Neural crest cell (in vitro differentiated cells): ENCODE results near the gene PLD5. TPM values are rescaled to one million over a fixed set of nuclear protein-coding genes. Genes with fewer than 3 reads are reported as not detected.
"Not testable (repeated sequence)": the region's sequence is repeated elsewhere in the genome, so short reads cannot be mapped to it uniquely, and the experiment has no call there.

Experiments
- DNase-seq: peaks from one replicate; pipeline ENCODE4 v3.0.0; 2021; ENCODE audit warnings: low read depth, mixed read lengths, low spot score
- H3K27ac Mint-ChIP-seq: one replicate; pipeline ENCODE4 v1.8.0; 2021; ENCODE audit warnings: mild to moderate bottlenecking, mixed read lengths; ENCODE audit not compliant: unreplicated experiment
- H3K27me3 Mint-ChIP-seq: 2 replicates; pipeline ENCODE4 v1.8.0; 2021; ENCODE audit warnings: low read depth, mild to moderate bottlenecking, mixed read lengths
- H3K36me3 Mint-ChIP-seq: 2 replicates; pipeline ENCODE4 v1.8.0; 2021; ENCODE audit warnings: low read depth, mild to moderate bottlenecking, mixed read lengths
- H3K4me1 Mint-ChIP-seq: 2 replicates; pipeline ENCODE4 v1.8.0; 2021; ENCODE audit warnings: mixed read lengths
- H3K4me3 Mint-ChIP-seq: one replicate; pipeline ENCODE4 v1.8.0; 2021; ENCODE audit warnings: mild to moderate bottlenecking, mixed read lengths
- H3K9me3 Mint-ChIP-seq: 2 replicates; pipeline ENCODE4 v1.8.0; 2021; ENCODE audit warnings: mixed read lengths
- total RNA-seq: library from RNA; stranded (reverse); gene quantifications from 2 replicates; pipeline ENCODE4 v1.2.1, GENCODE V29; 2021
- TF ChIP-seq, protein P1 (sequence below): fragments of 200-600 bp; sonication (generic); conservative IDR thresholded peaks from 2 replicates; pipeline ENCODE4 v1.5.0; 2021; ENCODE audit warnings: antibody characterized with exemption, mild to moderate bottlenecking

PLD5 gene
- total RNA-seq, 1 donor from 2014 or later: 1.1 TPM

GRCh38 chr1:242065813-242066212, 458.7 kb downstream of the PLD5 start:
- H3K27me3 Mint-ChIP-seq: no peaks in the 10 kb centered on the region
- no peak overlapping the region for H3K27ac Mint-ChIP-seq
- H3K9me3 Mint-ChIP-seq: no peaks in the 10 kb centered on the region
- no peaks in the 10 kb centered on the region for H3K4me1 Mint-ChIP-seq
- DNase-seq: no peak
- no peaks in the 10 kb centered on the region for H3K36me3 Mint-ChIP-seq
- TF ChIP-seq, protein P1, sequence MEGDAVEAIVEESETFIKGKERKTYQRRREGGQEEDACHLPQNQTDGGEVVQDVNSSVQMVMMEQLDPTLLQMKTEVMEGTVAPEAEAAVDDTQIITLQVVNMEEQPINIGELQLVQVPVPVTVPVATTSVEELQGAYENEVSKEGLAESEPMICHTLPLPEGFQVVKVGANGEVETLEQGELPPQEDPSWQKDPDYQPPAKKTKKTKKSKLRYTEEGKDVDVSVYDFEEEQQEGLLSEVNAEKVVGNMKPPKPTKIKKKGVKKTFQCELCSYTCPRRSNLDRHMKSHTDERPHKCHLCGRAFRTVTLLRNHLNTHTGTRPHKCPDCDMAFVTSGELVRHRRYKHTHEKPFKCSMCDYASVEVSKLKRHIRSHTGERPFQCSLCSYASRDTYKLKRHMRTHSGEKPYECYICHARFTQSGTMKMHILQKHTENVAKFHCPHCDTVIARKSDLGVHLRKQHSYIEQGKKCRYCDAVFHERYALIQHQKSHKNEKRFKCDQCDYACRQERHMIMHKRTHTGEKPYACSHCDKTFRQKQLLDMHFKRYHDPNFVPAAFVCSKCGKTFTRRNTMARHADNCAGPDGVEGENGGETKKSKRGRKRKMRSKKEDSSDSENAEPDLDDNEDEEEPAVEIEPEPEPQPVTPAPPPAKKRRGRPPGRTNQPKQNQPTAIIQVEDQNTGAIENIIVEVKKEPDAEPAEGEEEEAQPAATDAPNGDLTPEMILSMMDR: no peak
- no peak overlapping the region for H3K4me3 Mint-ChIP-seq

DNA sequence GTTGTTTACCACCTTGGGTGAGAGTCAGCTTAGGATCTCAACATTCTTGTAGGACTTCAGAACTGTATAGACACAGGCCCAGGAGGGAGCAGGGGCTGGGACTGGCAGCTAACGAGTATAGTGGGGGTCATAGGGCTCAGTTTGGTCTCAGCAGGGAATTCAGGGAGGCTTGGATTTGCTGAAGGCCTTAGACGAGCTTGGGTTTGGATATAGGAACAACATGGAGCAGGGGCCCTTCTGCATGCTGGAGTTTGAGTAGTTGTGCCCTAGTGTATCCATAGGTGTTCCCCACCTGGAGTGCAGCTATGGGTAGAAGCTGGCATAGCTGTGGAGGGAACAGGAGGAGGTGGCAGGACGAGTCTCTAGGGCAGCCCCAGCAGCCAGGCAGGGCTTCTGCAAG, 462.2 kb downstream of the PLD5 start:
- Mint-ChIP-seq H3K4me3 (no peak overlapping the region), H3K27ac (no peak overlapping the region), H3K4me1 (no peaks in the 10 kb centered on the region), H3K9me3 (no peaks in the 10 kb centered on the region), H3K27me3 (no peaks in the 10 kb centered on the region), H3K36me3 (no peaks in the 10 kb centered on the region)
- DNase-seq: no peak
- TF ChIP-seq, protein P1: no peak

GRCh38 chr1:242059976-242060375, 464.5 kb downstream of the PLD5 start:
- DNase-seq: no peak
- Mint-ChIP-seq H3K4me3 (no peak overlapping the region), H3K27me3 (no peaks in the 10 kb centered on the region), H3K4me1 (no peaks in the 10 kb centered on the region), H3K36me3 (no peaks in the 10 kb centered on the region), H3K9me3 (no peaks in the 10 kb centered on the region), H3K27ac (peak overlapping the region; percentile 13)
- TF ChIP-seq, protein P1: no peak

- H3K4me3 Mint-ChIP-seq, H3K9me3 Mint-ChIP-seq, H3K27me3 Mint-ChIP-seq, DNase-seq, H3K4me1 Mint-ChIP-seq, H3K36me3 Mint-ChIP-seq, H3K27ac Mint-ChIP-seq: not testable (repeated sequence)
These were observed 465.9 kb downstream of the PLD5 start for GRCh38 chr1:242058582-242058981.

GRCh38 chr1:242058181-242058580, 466.3 kb downstream of the PLD5 start:
- not testable (repeated sequence) for H3K9me3 Mint-ChIP-seq, H3K27ac Mint-ChIP-seq, DNase-seq, H3K4me3 Mint-ChIP-seq, H3K36me3 Mint-ChIP-seq, H3K27me3 Mint-ChIP-seq, H3K4me1 Mint-ChIP-seq

DNA sequence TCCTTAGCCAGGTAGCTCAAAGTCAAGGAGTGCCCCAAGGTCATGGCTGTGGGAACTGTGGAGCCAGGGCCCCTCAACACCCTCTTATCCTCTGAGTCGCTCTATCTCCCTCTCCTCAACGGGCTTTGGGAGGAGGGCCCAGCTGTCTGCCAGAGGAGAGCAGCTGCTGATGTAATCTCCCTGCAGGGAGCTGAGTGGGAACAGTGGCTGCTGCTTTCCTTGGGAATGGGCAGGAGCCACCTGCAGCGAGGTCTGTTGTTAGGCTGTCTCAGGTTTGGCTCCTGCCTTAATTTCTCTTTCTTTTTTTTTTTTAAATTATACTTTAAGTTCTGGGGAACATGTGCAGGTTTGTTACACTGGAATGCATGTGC, 466.8 kb downstream of the PLD5 start:
- Mint-ChIP-seq H3K27ac (no peak overlapping the region), H3K36me3 (no peaks in the 10 kb centered on the region), H3K27me3 (no peaks in the 10 kb centered on the region), H3K4me1 (no peaks in the 10 kb centered on the region), H3K4me3 (no peak overlapping the region), H3K9me3 (no peaks in the 10 kb centered on the region)
- TF ChIP-seq, protein P1: no peak
- DNase-seq: no peak
